Lower leg skin (tissue), 4 donors: ENCODE data around the gene PLEKHG4B. TPM values are rescaled to one million over a fixed set of nuclear protein-coding genes. Genes with fewer than 3 reads are reported as not detected.

Experiments used
- DNase-seq, 2 donors: peaks; one replicate each; pipeline ENCODE4 v3.0.0-alpha.2; 2019; ENCODE audit warnings: low spot score in 2 of 2
- H3K4me3 ChIP-seq: fragments of 200-600 bp; sonication (generic); 2 replicates; pipeline ENCODE4 v1.5.1; 2017; ENCODE audit warnings: mild to moderate bottlenecking, low read depth; ENCODE audit not compliant: poor library complexity, severe bottlenecking
- POLR2A ChIP-seq, 2 donors: fragments of 450-650 bp; IDR thresholded peaks; one replicate each; pipeline ENCODE4 v1.6.1; 2016 to 2017; ENCODE audit warnings: antibody characterized with exemption in 2 of 2, mild to moderate bottlenecking in 1 of 2, moderate library complexity in 1 of 2
- WGBS, 2 donors: methylation state at CpG; one replicate each; pipeline ENCODE4 v1.1.5; 2018; 5-methylcytosine and 5-hydroxymethylcytosine counted together
- intact Hi-C: fragments of 100-400 bp; cut with DNase I; formaldehyde crosslinking; loops from one replicate; pipeline ENCODE4 v1.15.0; 2023; ENCODE audit warnings: low total_unique reads
- total RNA-seq, 4 donors: library from RNA; depleted of rRNA; stranded (reverse); fragments of >200 nt; gene quantifications; one replicate each; pipeline ENCODE4 v1.1.0, GENCODE V29; 2016
- TF ChIP-seq, protein P1 (sequence below), 3 donors: fragments of 450-650 bp; IDR thresholded peaks; one replicate each; pipeline ENCODE4 v1.5.1; 2016; ENCODE audit warnings: antibody characterized with exemption in 3 of 3, mild to moderate bottlenecking in 3 of 3, moderate library complexity in 2 of 3

PLEKHG4B gene
- total RNA-seq, 4 donors from 2014 or later: 0.17 to 2.1 (median 0.36) TPM

DNA sequence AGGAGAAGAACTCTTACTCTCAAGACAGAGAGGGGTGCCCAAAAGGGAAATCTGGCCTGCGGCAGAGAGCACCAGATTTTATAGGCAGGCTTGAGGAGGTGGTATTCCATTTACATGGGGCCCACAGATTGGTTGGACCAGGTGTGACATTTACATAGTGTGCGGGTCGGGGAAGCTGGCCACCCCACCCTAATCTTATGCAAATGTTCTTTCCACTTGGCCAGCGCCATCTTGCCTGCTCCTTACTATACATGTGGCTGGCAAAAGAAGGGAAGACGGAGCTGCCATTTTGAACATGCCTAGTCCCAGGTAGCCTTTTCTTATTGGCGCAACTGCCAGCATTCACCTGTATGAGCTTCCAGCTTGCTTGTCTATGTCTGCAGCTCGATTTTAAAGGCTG lies 34.8 kb downstream of the PLEKHG4B start:
- TF ChIP-seq POLR2A (IDR thresholded peaks at IDR 0.05): no peak
- TF ChIP-seq, protein P1, sequence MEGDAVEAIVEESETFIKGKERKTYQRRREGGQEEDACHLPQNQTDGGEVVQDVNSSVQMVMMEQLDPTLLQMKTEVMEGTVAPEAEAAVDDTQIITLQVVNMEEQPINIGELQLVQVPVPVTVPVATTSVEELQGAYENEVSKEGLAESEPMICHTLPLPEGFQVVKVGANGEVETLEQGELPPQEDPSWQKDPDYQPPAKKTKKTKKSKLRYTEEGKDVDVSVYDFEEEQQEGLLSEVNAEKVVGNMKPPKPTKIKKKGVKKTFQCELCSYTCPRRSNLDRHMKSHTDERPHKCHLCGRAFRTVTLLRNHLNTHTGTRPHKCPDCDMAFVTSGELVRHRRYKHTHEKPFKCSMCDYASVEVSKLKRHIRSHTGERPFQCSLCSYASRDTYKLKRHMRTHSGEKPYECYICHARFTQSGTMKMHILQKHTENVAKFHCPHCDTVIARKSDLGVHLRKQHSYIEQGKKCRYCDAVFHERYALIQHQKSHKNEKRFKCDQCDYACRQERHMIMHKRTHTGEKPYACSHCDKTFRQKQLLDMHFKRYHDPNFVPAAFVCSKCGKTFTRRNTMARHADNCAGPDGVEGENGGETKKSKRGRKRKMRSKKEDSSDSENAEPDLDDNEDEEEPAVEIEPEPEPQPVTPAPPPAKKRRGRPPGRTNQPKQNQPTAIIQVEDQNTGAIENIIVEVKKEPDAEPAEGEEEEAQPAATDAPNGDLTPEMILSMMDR (IDR thresholded peaks at IDR 0.05): no peak
- intact Hi-C loops: no loop called here
- no peak overlapping the region for H3K4me3 ChIP-seq
- no peak for DNase-seq
- WGBS, 2 donors: 93 to 94% methylated on average over 7 of the region's 7 CpGs

DNA sequence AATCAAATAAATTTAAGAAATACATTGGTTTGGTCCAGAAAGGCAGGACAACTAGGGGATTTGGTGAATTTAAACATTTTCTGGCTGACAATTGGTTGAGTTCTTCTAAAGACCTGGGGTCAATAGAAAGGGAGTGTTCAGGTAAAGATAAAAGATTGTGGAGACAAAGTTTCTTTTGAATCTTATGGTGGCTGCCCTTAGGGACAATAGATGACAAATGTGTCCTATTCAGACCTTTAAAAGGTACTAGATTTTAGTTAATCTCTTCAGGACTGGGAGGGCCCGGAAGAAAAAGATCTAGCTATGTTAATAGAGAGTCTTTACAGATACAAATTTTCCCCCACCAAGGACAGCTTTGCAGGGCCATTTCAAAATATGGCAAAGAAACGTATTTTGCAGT lies 35.9 kb downstream of the PLEKHG4B start:
- intact Hi-C loops: no loop called here
- no peak for TF ChIP-seq POLR2A (IDR thresholded peaks at IDR 0.05)
- TF ChIP-seq, protein P1 (IDR thresholded peaks at IDR 0.05): no peak
- H3K4me3 ChIP-seq: no peak overlapping the region
- WGBS, 2 donors: 78 to 83% methylated on average over 2 of the region's 2 CpGs
- no peak for DNase-seq

DNA sequence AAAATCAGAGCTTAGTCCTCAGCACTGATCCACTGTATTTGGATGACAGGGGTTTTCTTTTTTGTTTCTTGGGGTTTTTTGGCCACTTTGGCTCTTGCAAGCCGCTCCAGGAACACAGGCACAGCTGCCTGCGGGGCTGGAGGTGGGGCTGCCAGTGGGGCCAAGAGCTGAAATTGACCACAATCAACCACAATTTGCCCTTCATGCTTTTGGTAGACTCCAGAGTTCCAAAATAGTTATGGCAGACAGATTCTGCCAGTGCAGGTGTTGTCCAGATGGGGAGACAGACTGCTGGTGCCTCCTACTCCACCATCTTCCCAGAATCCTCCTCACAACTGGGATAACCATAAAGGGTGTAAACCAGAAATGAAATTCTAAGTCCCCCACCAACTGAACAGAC lies 36.5 kb downstream of the PLEKHG4B start:
- WGBS, 2 donors: 84 to 94% methylated on average over 2 of the region's 2 CpGs
- H3K4me3 ChIP-seq: no peak overlapping the region
- intact Hi-C loops: no loop called here
- TF ChIP-seq, protein P1 (IDR thresholded peaks at IDR 0.05): no peak
- no peak for TF ChIP-seq POLR2A (IDR thresholded peaks at IDR 0.05)
- DNase-seq: no peak

DNA sequence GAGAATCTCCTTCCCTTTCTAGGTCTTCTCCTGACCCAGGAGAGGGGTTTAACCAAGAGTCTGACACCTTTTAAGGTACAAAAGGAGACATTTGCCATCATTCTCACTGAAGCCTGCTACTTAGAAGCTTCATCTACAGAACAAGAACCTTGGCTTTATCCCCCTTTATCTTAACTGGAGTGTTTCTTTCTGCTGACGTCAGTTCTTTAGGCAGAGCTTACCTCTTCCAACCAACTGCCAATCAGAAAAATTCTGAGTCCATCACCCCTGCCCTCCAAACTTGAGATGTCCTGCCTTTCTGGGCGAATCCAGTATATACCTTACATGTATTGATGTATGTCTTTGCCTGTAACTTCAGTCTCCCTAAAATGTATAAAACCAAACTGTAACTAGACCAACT lies 37.2 kb downstream of the PLEKHG4B start:
- intact Hi-C loops: no loop called here
- no peak overlapping the region for H3K4me3 ChIP-seq
- TF ChIP-seq, protein P1 (IDR thresholded peaks at IDR 0.05): no peak
- no peak for TF ChIP-seq POLR2A (IDR thresholded peaks at IDR 0.05)
- no peak for DNase-seq
- 82 to 89% methylated on average over 2 of the region's 2 CpGs for WGBS, 2 donors

DNA sequence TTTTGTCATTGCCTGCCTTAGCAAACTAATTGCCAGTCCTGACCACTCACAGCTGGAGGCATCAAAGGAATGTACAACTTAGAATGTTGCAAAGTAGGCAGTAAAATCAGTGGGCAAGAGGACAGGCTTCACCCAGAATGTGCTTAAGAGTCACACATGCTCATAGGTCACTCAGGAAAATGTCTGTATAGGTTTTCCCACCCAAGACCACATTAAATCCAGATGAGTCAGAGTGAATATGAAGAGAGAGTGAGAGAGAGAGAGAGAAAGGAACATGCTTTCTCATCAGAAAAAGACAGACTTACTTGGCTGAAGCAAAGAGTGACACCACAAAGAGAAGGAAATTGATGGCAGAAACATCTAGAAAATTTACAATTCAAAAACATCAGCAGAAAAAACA lies 37.9 kb downstream of the PLEKHG4B start:
- no peak overlapping the region for H3K4me3 ChIP-seq
- TF ChIP-seq POLR2A (IDR thresholded peaks at IDR 0.05): no peak
- TF ChIP-seq, protein P1 (IDR thresholded peaks at IDR 0.05): no peak
- DNase-seq: no peak
- intact Hi-C loops: no loop called here

DNA sequence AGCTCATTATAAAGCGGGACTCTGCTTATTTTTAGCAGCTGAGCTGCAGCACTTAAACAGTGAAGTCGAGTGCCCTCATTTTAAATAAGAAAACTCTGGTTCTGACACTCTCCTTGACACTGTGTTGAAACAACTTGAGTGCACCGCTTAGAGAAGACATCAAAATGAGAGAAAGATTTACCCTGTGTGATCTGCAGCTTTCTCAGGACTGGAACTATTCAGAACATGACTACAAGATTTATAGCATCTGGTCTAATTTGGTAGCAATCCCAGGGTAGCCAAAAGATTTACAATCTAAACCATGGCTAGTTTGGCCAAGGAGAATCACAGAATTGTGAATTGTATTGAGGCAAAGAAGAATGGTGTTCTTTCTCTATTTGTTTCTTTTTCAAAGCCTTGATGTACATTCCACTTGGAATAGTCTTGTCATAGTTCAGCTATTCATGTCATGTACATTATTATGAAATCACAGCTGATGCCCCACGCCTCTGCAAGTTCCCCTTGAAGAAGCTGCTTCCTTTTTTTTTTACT lies 38.7 kb downstream of the PLEKHG4B start:
- WGBS, 2 donors: 44% methylated on average over 4 of the region's 4 CpGs
- no peak for DNase-seq
- H3K4me3 ChIP-seq: no peak overlapping the region
- TF ChIP-seq, protein P1 (IDR thresholded peaks at IDR 0.05): no peak
- TF ChIP-seq POLR2A (IDR thresholded peaks at IDR 0.05): no peak
- intact Hi-C loops: no loop called here
